GM15510 (cell line): Measurements from ENCODE around the gene ZNF618.

ENCODE experiments used
- POLR2A ChIP-seq: IDR thresholded peaks from 3 replicates; pipeline ENCODE4 v1.6.1; 2011; ENCODE audit warnings: borderline replicate concordance; ENCODE audit not compliant: insufficient read length; ENCODE audit errors: extremely low read depth

The ZNF618 gene

GRCh38 chr9:113916931-113917330, 40.8 kb downstream of the ZNF618 start:
- no peak for TF ChIP-seq POLR2A

- no peak for TF ChIP-seq POLR2A
Measured at GRCh38 chr9:113918697-113919350, 42.7 kb downstream of the ZNF618 start.

- TF ChIP-seq POLR2A, result no peak
Measured at GRCh38 chr9:113919382-113919781, 43.3 kb downstream of the ZNF618 start.

GRCh38 chr9:113919871-113920270, 43.8 kb downstream of the ZNF618 start:
- TF ChIP-seq POLR2A, result no peak

GRCh38 chr9:113920872-113921271, 44.8 kb downstream of the ZNF618 start:
- no peak for TF ChIP-seq POLR2A

GRCh38 chr9:113921396-113921925, 45.4 kb downstream of the ZNF618 start:
- TF ChIP-seq POLR2A, result no peak

GRCh38 chr9:113922160-113922559, 46.1 kb downstream of the ZNF618 start:
- no peak for TF ChIP-seq POLR2A

- no peak for TF ChIP-seq POLR2A
Measured at GRCh38 chr9:113926211-113926610, 50.1 kb downstream of the ZNF618 start.

- no peak for TF ChIP-seq POLR2A
Measured at GRCh38 chr9:113927277-113927676, 51.2 kb downstream of the ZNF618 start.

- TF ChIP-seq POLR2A, result no peak
Measured at GRCh38 chr9:113928269-113928668, 52.2 kb downstream of the ZNF618 start.

- TF ChIP-seq POLR2A, result no peak
Measured at GRCh38 chr9:113929634-113930389, 53.7 kb downstream of the ZNF618 start.

GRCh38 chr9:113930390-113930783, 54.3 kb downstream of the ZNF618 start:
- no peak for TF ChIP-seq POLR2A

GRCh38 chr9:113931140-113931539, 55.0 kb downstream of the ZNF618 start:
- TF ChIP-seq POLR2A, result no peak

GRCh38 chr9:113931777-113932176, 55.7 kb downstream of the ZNF618 start:
- no peak for TF ChIP-seq POLR2A

- no peak for TF ChIP-seq POLR2A
Measured at GRCh38 chr9:113932906-113933584, 56.9 kb downstream of the ZNF618 start.
